ENCODE results near the gene LCE1E.

DNA sequence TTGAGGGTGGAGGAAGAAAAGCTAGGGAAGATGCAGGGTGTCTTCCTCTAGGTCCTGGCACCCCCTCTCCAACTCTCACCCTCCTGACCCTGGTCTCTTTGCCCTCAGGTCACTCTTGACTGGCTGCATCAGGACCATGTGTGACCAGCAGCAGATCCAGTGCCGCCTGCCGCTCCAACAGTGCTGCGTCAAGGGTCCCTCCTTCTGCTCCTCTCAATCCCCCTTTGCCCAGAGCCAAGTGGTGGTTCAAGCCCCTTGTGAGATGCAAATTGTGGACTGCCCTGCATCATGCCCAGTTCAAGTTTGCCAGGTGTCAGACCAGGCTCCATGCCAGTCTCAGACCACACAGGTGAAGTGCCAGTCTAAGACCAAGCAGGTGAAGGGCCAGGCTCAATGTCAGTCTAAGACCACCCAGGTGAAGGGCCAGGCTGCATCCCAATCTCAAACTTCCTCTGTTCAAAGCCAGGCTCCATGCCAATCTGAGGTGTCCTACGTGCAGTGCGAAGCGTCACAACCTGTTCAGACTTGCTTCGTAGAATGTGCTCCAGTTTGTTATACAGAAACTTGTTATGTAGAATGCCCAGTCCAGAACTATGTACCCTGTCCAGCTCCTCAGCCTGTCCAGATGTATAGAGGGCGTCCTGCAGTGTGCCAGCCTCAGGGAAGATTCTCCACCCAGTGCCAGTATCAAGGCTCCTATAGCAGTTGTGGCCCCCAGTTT is 26.4 kb upstream of the LCE1E start:
- TF ChIP-seq EZH2phosphoT487 (IDR thresholded peaks at IDR 0.05; ENCODE audit: borderline replicate concordance) (no peak), POLR2A (IDR thresholded peaks at IDR 0.05; ENCODE audit: borderline replicate concordance, extremely low read depth, insufficient read depth, insufficient read length) (no peak), EGR1 (IDR thresholded peaks at IDR 0.05; ENCODE audit: low read depth) (no peak), SIN3A (IDR thresholded peaks at IDR 0.05; ENCODE audit: low read depth) (no peak), RAD21 (IDR thresholded peaks at IDR 0.05; ENCODE audit: low read depth) (no peak), ZFX (IDR thresholded peaks at IDR 0.05) (no peak), CBX3 (IDR thresholded peaks at IDR 0.05; ENCODE audit: low read depth) (no peak), ELF1 (IDR thresholded peaks at IDR 0.05; ENCODE audit: borderline replicate concordance, low read depth) (no peak), YY1 (IDR thresholded peaks at IDR 0.05; ENCODE audit: extremely low read depth, insufficient replicate concordance, low read depth, low read length) (no peak), EZH2 (IDR thresholded peaks at IDR 0.05) (no peak)
- TF ChIP-seq, protein P1, sequence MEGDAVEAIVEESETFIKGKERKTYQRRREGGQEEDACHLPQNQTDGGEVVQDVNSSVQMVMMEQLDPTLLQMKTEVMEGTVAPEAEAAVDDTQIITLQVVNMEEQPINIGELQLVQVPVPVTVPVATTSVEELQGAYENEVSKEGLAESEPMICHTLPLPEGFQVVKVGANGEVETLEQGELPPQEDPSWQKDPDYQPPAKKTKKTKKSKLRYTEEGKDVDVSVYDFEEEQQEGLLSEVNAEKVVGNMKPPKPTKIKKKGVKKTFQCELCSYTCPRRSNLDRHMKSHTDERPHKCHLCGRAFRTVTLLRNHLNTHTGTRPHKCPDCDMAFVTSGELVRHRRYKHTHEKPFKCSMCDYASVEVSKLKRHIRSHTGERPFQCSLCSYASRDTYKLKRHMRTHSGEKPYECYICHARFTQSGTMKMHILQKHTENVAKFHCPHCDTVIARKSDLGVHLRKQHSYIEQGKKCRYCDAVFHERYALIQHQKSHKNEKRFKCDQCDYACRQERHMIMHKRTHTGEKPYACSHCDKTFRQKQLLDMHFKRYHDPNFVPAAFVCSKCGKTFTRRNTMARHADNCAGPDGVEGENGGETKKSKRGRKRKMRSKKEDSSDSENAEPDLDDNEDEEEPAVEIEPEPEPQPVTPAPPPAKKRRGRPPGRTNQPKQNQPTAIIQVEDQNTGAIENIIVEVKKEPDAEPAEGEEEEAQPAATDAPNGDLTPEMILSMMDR (IDR thresholded peaks at IDR 0.05 in 2 of 3, conservative IDR thresholded peaks at IDR 0.05 in 1 of 3; ENCODE audit: borderline replicate concordance in 1 of 3, insufficient read depth in 1 of 3, low read depth in 2 of 3, low read length in 2 of 3), result no peak
- TF ChIP-seq, protein P2, sequence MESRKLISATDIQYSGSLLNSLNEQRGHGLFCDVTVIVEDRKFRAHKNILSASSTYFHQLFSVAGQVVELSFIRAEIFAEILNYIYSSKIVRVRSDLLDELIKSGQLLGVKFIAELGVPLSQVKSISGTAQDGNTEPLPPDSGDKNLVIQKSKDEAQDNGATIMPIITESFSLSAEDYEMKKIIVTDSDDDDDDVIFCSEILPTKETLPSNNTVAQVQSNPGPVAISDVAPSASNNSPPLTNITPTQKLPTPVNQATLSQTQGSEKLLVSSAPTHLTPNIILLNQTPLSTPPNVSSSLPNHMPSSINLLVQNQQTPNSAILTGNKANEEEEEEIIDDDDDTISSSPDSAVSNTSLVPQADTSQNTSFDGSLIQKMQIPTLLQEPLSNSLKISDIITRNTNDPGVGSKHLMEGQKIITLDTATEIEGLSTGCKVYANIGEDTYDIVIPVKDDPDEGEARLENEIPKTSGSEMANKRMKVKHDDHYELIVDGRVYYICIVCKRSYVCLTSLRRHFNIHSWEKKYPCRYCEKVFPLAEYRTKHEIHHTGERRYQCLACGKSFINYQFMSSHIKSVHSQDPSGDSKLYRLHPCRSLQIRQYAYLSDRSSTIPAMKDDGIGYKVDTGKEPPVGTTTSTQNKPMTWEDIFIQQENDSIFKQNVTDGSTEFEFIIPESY (IDR thresholded peaks at IDR 0.05; ENCODE audit: extremely low read depth, insufficient replicate concordance, low read length), result no peak
- TF ChIP-seq, protein P3, sequence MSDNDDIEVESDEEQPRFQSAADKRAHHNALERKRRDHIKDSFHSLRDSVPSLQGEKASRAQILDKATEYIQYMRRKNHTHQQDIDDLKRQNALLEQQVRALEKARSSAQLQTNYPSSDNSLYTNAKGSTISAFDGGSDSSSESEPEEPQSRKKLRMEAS (IDR thresholded peaks at IDR 0.05), result no peak
- TF ChIP-seq, protein P4, sequence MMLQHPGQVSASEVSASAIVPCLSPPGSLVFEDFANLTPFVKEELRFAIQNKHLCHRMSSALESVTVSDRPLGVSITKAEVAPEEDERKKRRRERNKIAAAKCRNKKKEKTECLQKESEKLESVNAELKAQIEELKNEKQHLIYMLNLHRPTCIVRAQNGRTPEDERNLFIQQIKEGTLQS (IDR thresholded peaks at IDR 0.05), result no peak

Measured in HCT116 (cell line).